Measurements from ENCODE around the gene MYO3B.

MYO3B gene

DNA sequence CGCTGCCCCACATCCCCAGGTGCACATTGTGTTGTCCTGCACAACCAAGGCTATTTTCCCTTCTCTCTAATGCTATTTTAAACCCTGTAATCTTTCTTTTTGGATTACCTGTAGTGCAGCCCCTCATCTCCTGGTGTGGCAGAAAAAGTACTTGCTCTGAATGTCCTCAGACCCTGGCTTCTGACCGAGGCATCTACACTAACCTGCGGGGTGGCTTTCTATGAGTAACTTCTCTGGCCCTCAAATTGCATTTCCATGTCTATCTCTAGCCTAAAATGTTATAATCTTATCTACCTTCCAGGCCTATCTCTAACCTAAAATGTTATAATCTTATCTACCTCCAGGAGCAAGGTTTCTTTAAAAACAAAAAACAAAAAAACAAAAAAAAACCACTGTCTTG lies 519.0 kb downstream of the MYO3B start:
- Histone ChIP-seq H3K4me1 (ENCODE audit: control insufficient read depth, insufficient read depth, low read length) (peaks cover 8% of the 10 kb centered on the region; the same call in 1 of the 2 replicates), H3K27ac (ENCODE audit: extremely low read depth, low read depth, low read length) (no peak overlapping the region), H3K36me3 (ENCODE audit: control insufficient read depth in 2 of 2, insufficient read depth in 1 of 2, low read length in 2 of 2) (no peaks in the 10 kb centered on the region), H3K4me3 (ENCODE audit: low read depth, low read length) (no peak overlapping the region), H3K9me3 (ENCODE audit: control insufficient read depth, insufficient read depth, low read depth, low read length) (no peaks in the 10 kb centered on the region)
- CTCF ChIA-PET = no interaction called here
- POLR2A ChIA-PET = no interaction called here
- TF ChIP-seq ZNF23 (tag by site-specific recombination; IDR thresholded peaks at IDR 0.05; ENCODE audit: borderline replicate concordance) (no peak), ZNF521 (tag by site-specific recombination; IDR thresholded peaks at IDR 0.05) (no peak), SP2 (tag by site-specific recombination; IDR thresholded peaks at IDR 0.05) (no peak), ZNF658 (tag by site-specific recombination; IDR thresholded peaks at IDR 0.05) (no peak), ZNF610 (tag by site-specific recombination; IDR thresholded peaks at IDR 0.05; ENCODE audit: borderline replicate concordance) (no peak), GLI2 (tag by site-specific recombination; IDR thresholded peaks at IDR 0.05; ENCODE audit: borderline replicate concordance, low read depth) (no peak)
- TF ChIP-seq, protein P1, sequence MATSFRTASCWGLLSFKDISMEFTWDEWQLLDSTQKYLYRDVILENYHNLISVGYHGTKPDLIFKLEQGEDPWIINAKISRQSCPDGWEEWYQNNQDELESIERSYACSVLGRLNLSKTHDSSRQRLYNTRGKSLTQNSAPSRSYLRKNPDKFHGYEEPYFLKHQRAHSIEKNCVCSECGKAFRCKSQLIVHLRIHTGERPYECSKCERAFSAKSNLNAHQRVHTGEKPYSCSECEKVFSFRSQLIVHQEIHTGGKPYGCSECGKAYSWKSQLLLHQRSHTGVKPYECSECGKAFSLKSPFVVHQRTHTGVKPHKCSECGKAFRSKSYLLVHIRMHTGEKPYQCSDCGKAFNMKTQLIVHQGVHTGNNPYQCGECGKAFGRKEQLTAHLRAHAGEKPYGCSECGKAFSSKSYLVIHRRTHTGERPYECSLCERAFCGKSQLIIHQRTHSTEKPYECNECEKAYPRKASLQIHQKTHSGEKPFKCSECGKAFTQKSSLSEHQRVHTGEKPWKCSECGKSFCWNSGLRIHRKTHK (tag by site-specific recombination; IDR thresholded peaks at IDR 0.05) = no peak
- TF ChIP-seq, protein P2, sequence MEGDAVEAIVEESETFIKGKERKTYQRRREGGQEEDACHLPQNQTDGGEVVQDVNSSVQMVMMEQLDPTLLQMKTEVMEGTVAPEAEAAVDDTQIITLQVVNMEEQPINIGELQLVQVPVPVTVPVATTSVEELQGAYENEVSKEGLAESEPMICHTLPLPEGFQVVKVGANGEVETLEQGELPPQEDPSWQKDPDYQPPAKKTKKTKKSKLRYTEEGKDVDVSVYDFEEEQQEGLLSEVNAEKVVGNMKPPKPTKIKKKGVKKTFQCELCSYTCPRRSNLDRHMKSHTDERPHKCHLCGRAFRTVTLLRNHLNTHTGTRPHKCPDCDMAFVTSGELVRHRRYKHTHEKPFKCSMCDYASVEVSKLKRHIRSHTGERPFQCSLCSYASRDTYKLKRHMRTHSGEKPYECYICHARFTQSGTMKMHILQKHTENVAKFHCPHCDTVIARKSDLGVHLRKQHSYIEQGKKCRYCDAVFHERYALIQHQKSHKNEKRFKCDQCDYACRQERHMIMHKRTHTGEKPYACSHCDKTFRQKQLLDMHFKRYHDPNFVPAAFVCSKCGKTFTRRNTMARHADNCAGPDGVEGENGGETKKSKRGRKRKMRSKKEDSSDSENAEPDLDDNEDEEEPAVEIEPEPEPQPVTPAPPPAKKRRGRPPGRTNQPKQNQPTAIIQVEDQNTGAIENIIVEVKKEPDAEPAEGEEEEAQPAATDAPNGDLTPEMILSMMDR (tag by site-specific recombination; IDR thresholded peaks at IDR 0.05) = no peak

DNA sequence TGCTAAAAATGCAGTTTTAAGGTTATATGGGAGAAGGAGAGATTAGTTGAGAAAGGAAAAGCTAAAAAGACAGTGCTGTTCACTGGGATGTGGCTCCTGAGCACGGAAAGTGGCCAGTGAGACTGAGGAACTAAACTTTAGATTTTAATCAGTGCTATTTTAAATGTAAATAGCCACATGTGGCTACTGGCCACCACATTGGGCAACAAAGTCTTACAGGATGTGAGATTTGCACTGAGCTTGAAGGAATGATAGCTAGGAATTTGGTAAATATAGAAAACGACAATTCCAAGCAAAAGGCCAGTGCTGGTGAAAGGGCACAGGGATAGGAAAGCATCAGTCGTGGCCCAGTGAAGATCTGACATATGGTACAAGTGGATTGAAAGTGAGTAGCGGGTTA lies 523.1 kb downstream of the MYO3B start:
- H3K27ac ChIP-seq (ENCODE audit: extremely low read depth, low read depth, low read length) = no peak overlapping the region
- POLR2A ChIA-PET = no interaction called here
- H3K4me3 ChIP-seq (ENCODE audit: low read depth, low read length) = no peak overlapping the region
- peaks cover 1% of the 10 kb centered on the region; the same call in 1 of the 2 replicates for H3K4me1 ChIP-seq (ENCODE audit: control insufficient read depth, insufficient read depth, low read length)
- CTCF ChIA-PET = interaction anchor here (0.9 to 1.1 kb wide), 3 partner anchors 12 to 303 kb away, joined by 3 to 5 read pairs (median 3); no protein-coding TSS in a partner anchor
- TF ChIP-seq ZNF792 (tag by site-specific recombination; IDR thresholded peaks at IDR 0.05) = no peak
- no peak for TF ChIP-seq ZNF433 (tag by site-specific recombination; IDR thresholded peaks at IDR 0.05; ENCODE audit: low read depth)
- TF ChIP-seq HOXD13 (CRISPR knock-in tag; IDR thresholded peaks at IDR 0.05; ENCODE audit: borderline replicate concordance) = no peak
- no peak for TF ChIP-seq ZNF664 (tag by site-specific recombination; IDR thresholded peaks at IDR 0.05)
- H3K36me3 ChIP-seq (ENCODE audit: control insufficient read depth in 2 of 2, insufficient read depth in 1 of 2, low read length in 2 of 2) = no peaks in the 10 kb centered on the region
- H3K9me3 ChIP-seq (ENCODE audit: control insufficient read depth, insufficient read depth, low read depth, low read length) = no peaks in the 10 kb centered on the region

DNA sequence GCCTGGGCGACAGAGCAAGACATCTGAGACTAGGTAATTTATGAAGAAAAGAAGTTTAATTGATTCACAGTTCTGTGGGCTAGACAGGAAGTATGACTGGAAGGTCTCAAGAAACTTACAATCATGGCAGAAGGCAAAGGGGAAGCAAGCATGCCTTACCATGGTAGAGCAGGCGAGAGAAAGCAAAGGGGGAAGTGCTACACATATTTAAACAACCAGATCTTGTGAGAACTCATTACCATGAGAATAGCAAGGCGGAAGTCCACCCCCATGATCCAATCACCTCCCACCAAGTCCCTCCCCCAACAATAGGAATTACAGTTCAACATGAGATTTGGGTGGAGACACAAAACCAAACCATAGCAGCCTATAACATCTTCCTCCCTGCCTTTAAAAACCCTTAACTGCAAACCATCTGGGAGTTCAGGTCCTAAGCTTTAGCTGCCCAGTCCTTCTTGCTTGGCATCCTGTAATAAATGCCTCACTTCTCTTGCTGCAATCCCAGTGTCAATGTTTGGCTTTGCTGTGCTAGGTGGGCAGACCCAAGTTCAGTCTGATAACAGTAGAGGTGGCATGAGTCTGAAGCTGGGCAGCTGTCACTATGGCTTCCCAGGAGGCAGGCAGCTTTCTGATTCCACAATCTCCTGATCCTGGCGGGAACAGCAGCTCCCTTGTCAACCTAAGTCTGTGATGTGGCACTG lies 526.0 kb downstream of the MYO3B start:
- TF ChIP-seq, protein P3, sequence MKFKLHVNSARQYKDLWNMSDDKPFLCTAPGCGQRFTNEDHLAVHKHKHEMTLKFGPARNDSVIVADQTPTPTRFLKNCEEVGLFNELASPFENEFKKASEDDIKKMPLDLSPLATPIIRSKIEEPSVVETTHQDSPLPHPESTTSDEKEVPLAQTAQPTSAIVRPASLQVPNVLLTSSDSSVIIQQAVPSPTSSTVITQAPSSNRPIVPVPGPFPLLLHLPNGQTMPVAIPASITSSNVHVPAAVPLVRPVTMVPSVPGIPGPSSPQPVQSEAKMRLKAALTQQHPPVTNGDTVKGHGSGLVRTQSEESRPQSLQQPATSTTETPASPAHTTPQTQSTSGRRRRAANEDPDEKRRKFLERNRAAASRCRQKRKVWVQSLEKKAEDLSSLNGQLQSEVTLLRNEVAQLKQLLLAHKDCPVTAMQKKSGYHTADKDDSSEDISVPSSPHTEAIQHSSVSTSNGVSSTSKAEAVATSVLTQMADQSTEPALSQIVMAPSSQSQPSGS (tag by site-specific recombination; IDR thresholded peaks at IDR 0.05; ENCODE audit: low read depth) = no peak
- no peak for TF ChIP-seq SP2 (tag by site-specific recombination; IDR thresholded peaks at IDR 0.05)
- no peak for TF ChIP-seq ZNF138 (tag by site-specific recombination; IDR thresholded peaks at IDR 0.05; ENCODE audit: borderline replicate concordance)
- no peak for TF ChIP-seq ZNF561 (tag by site-specific recombination; IDR thresholded peaks at IDR 0.05; ENCODE audit: borderline replicate concordance)
- no peak for TF ChIP-seq ZNF560 (tag by site-specific recombination; IDR thresholded peaks at IDR 0.05; ENCODE audit: borderline replicate concordance)
- TF ChIP-seq ZNF785 (tag by site-specific recombination; IDR thresholded peaks at IDR 0.05) = no peak
- no peaks in the 10 kb centered on the region for H3K9me3 ChIP-seq (ENCODE audit: control insufficient read depth, insufficient read depth, low read depth, low read length)
- POLR2A ChIA-PET = no interaction called here

More for the DNA sequence above, 526.0 kb downstream of the MYO3B start:
- Histone ChIP-seq H3K4me3 (ENCODE audit: low read depth, low read length) (no peak overlapping the region), H3K36me3 (ENCODE audit: control insufficient read depth in 2 of 2, insufficient read depth in 1 of 2, low read length in 2 of 2) (no peaks in the 10 kb centered on the region), H3K4me1 (ENCODE audit: control insufficient read depth, insufficient read depth, low read length) (no peaks in the 10 kb centered on the region), H3K27ac (ENCODE audit: extremely low read depth, low read depth, low read length) (no peak overlapping the region)
- CTCF ChIA-PET = interaction anchor here (0.6 to 1.0 kb wide), 2 partner anchors 169 to 295 kb away, joined by 3 read pairs; no protein-coding TSS in a partner anchor

All from HEK293 (cell line).